Measurements from ENCODE around the gene ABHD16A. TPM values are rescaled to one million over a fixed set of nuclear protein-coding genes. Genes with fewer than 3 reads are reported as not detected.

The ABHD16A gene
- total RNA-seq, 1 donor from 2014 or later = 96.9 TPM

- TF ChIP-seq CTCF (IDR thresholded peaks at IDR 0.05; ENCODE audit: unreplicated experiment) = no peak
- Mint-ChIP-seq H3K4me1 (ENCODE audit: low read depth) (peaks cover 15% of the 10 kb centered on the region), H3K36me3 (ENCODE audit: insufficient read depth) (peaks cover 2% of the 10 kb centered on the region), H3K27ac (no peak overlapping the region), H3K27me3 (no peaks in the 10 kb centered on the region), H3K4me3 (ENCODE audit: low read depth) (no peak overlapping the region), H3K9me3 (ENCODE audit: low read depth) (no peaks in the 10 kb centered on the region)
- no peak for DNase-seq (ENCODE audit: low spot score, unreplicated experiment)
Observed at GRCh38 chr6:31705931-31706330, 2.8 kb upstream of the ABHD16A start.

GRCh38 chr6:31702405-31702818, 712 bp downstream of the ABHD16A start:
- no peak for DNase-seq (ENCODE audit: low spot score, unreplicated experiment)
- no peak for TF ChIP-seq CTCF (IDR thresholded peaks at IDR 0.05; ENCODE audit: unreplicated experiment)
- H3K4me3 Mint-ChIP-seq (ENCODE audit: low read depth) = peak overlapping the region; percentile 96
- H3K27ac Mint-ChIP-seq = peak overlapping the region; percentile 95
- peaks cover 11% of the 10 kb centered on the region for H3K36me3 Mint-ChIP-seq (ENCODE audit: insufficient read depth)
- peaks cover 19% of the 10 kb centered on the region for H3K4me1 Mint-ChIP-seq (ENCODE audit: low read depth)
- H3K27me3 Mint-ChIP-seq = no peaks in the 10 kb centered on the region
- H3K9me3 Mint-ChIP-seq (ENCODE audit: low read depth) = no peaks in the 10 kb centered on the region

- Mint-ChIP-seq H3K36me3 (ENCODE audit: insufficient read depth) (peaks cover 14% of the 10 kb centered on the region), H3K27me3 (no peaks in the 10 kb centered on the region), H3K9me3 (ENCODE audit: low read depth) (no peaks in the 10 kb centered on the region), H3K4me3 (ENCODE audit: low read depth) (peak overlapping the region; percentile 96), H3K4me1 (ENCODE audit: low read depth) (peaks cover 20% of the 10 kb centered on the region), H3K27ac (peak overlapping the region; percentile 95)
- DNase-seq (ENCODE audit: low spot score, unreplicated experiment) = no peak
- no peak for TF ChIP-seq CTCF (IDR thresholded peaks at IDR 0.05; ENCODE audit: unreplicated experiment)
Observed at GRCh38 chr6:31701666-31702404, 1.3 kb downstream of the ABHD16A start.

- no peak for DNase-seq (ENCODE audit: low spot score, unreplicated experiment)
- no peak for TF ChIP-seq CTCF (IDR thresholded peaks at IDR 0.05; ENCODE audit: unreplicated experiment)
- H3K4me1 Mint-ChIP-seq (ENCODE audit: low read depth) = peaks cover 20% of the 10 kb centered on the region
- H3K27ac Mint-ChIP-seq = peak overlapping the region; percentile 6
- peaks cover 16% of the 10 kb centered on the region for H3K36me3 Mint-ChIP-seq (ENCODE audit: insufficient read depth)
- H3K4me3 Mint-ChIP-seq (ENCODE audit: low read depth) = peak overlapping the region; percentile 96
- H3K9me3 Mint-ChIP-seq (ENCODE audit: low read depth) = no peaks in the 10 kb centered on the region
- no peaks in the 10 kb centered on the region for H3K27me3 Mint-ChIP-seq
Observed at GRCh38 chr6:31700740-31701401, 2.3 kb downstream of the ABHD16A start.

- Mint-ChIP-seq H3K4me1 (ENCODE audit: low read depth) (peaks cover 17% of the 10 kb centered on the region), H3K4me3 (ENCODE audit: low read depth) (no peak overlapping the region), H3K9me3 (ENCODE audit: low read depth) (no peaks in the 10 kb centered on the region), H3K36me3 (ENCODE audit: insufficient read depth) (peaks cover 25% of the 10 kb centered on the region), H3K27me3 (no peaks in the 10 kb centered on the region), H3K27ac (peak overlapping the region; percentile 27)
- DNase-seq (ENCODE audit: low spot score, unreplicated experiment) = no peak
- no peak for TF ChIP-seq CTCF (IDR thresholded peaks at IDR 0.05; ENCODE audit: unreplicated experiment)
Observed at GRCh38 chr6:31697555-31697954, 5.6 kb downstream of the ABHD16A start.
